Measurements from ENCODE around the gene RTL9.

DNA sequence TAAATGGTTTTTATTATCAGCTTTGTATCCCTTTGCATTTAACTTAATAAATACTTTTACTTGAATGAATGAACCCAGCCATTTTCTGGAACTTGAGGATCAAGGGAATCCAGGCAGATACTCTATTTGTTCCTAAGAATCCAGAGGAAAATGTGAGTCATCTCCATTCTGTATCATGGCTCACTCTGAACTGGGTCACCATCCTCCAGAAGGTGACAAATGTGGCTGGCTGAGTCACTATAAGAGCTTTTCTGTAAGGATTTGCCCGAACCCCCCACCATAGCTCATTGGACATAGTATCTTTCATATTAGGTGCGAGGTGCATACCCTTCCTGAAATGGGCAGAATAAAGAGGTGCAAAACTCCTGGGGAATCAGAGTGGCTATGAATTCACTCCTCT lies 25.8 kb downstream of the RTL9 start:
- TF ChIP-seq CTCF (IDR thresholded peaks at IDR 0.05) (no peak), POLR2A (IDR thresholded peaks at IDR 0.05) (no peak)
